Breast epithelium (tissue), 3 donors: ENCODE results near the gene MACROD2.

Experiments
- POLR2AphosphoS5 ChIP-seq, 3 donors: sonication (generic); formaldehyde crosslinking; IDR thresholded peaks; one replicate each; pipeline ENCODE4 v1.6.1; 2017; ENCODE audit warnings: antibody characterized with exemption in 3 of 3
- TF ChIP-seq, protein P1 (sequence below), 3 donors: fragments of 450-650 bp; IDR thresholded peaks; one replicate each; pipeline ENCODE4 v1.5.1; 2016 to 2017; ENCODE audit warnings: antibody characterized with exemption in 3 of 3, mild to moderate bottlenecking in 3 of 3, moderate library complexity in 3 of 3

DNA sequence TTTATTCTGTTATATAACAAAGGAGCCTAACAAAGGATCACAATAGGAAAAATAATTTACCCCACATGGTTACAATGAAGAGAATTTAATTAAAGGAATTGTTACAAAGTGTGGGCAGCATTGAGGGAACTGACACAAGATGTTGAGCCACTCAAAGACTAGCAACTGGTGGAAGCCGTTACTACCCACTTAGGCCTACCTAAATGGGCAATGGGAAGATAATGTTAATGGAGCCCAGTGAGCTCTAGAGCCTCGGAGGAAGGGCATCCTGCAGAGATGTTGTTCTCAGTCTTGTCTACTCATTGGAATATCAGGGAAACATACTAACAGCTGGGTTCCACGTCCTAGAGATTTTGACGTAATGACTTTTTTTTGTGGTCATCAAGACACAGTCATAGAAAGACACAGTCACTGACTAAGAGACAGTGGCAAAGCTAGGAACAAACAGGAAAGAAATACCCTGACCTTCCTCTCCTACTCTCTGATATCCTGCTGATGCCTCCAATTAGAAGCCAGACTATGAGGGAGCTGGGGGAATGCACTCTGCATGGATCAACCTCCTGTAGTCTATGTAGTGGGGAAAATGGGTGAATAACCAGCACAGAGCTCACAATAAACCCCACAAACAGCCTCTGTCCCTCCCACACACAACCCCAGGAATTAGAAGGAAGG lies 865.8 kb downstream of the MACROD2 start:
- TF ChIP-seq, protein P1, sequence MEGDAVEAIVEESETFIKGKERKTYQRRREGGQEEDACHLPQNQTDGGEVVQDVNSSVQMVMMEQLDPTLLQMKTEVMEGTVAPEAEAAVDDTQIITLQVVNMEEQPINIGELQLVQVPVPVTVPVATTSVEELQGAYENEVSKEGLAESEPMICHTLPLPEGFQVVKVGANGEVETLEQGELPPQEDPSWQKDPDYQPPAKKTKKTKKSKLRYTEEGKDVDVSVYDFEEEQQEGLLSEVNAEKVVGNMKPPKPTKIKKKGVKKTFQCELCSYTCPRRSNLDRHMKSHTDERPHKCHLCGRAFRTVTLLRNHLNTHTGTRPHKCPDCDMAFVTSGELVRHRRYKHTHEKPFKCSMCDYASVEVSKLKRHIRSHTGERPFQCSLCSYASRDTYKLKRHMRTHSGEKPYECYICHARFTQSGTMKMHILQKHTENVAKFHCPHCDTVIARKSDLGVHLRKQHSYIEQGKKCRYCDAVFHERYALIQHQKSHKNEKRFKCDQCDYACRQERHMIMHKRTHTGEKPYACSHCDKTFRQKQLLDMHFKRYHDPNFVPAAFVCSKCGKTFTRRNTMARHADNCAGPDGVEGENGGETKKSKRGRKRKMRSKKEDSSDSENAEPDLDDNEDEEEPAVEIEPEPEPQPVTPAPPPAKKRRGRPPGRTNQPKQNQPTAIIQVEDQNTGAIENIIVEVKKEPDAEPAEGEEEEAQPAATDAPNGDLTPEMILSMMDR (IDR thresholded peaks at IDR 0.05), result no peak
- no peak for TF ChIP-seq POLR2AphosphoS5 (IDR thresholded peaks at IDR 0.05)
